CD4-positive, alpha-beta T cell (primary cell): Measurements from ENCODE around the gene TMEM117. TPM values are rescaled to one million over a fixed set of nuclear protein-coding genes. Genes with fewer than 3 reads are reported as not detected.

ENCODE experiments used
- ATAC-seq: fragments of 200-7000 bp; cut with Tn5 transposase; one replicate; pipeline ENCODE4 v1.10.0; 2022; ENCODE audit warnings: mild to moderate bottlenecking; ENCODE audit not compliant: poor library complexity
- CTCF ChIA-PET: fragments of 350-600 bp; sonication (Branson Sonifier 250); formaldehyde crosslinking; loops from one replicate; lab custom pipeline; 2021; ENCODE audit warnings: antibody characterized with exemption, inconsistent platforms; lab: Charles Lee
- POLR2A ChIA-PET: fragments of 350-600 bp; sonication (Branson Sonifier 250); formaldehyde crosslinking; loops from one replicate; lab custom pipeline; 2021; ENCODE audit warnings: antibody characterized with exemption, inconsistent platforms; lab: Charles Lee
- DNase-seq, 14 experiments: peaks; one replicate each; pipeline ENCODE4 v3.0.0-alpha.2; 2013 to 2020; ENCODE audit warnings: mixed read lengths in 2 of 14
- H3K27ac ChIP-seq, 2 donors: one replicate each; pipeline versions ENCODE4 v1.5.1 to v1.7.0; 2013; ENCODE audit warnings: low read length in 2 of 2, low read depth in 1 of 2, mild to moderate bottlenecking in 1 of 2
- H3K27me3 ChIP-seq, 2 experiments: 1 replicate in 1 of 2; 2 replicates in 1 of 2; pipeline versions ENCODE4 v1.6.1 to v1.7.0; 2013; ENCODE audit warnings: low read length in 2 of 2, control low read depth in 1 of 2, mild to moderate bottlenecking in 1 of 2, moderate library complexity in 1 of 2; ENCODE audit not compliant: insufficient read depth in 2 of 2, control insufficient read depth in 1 of 2
- H3K36me3 ChIP-seq: one replicate; pipeline ENCODE4 v1.6.1; 2013; ENCODE audit warnings: low read length, control low read depth; ENCODE audit not compliant: insufficient read depth
- H3K4me1 ChIP-seq: one replicate; pipeline ENCODE4 v1.6.1; 2013; ENCODE audit warnings: low read length, control low read depth; ENCODE audit not compliant: insufficient read depth
- H3K4me3 ChIP-seq: one replicate; pipeline ENCODE4 v1.5.1; 2013; ENCODE audit warnings: mild to moderate bottlenecking, low read length, moderate library complexity
- H3K9me3 ChIP-seq, 2 experiments: 1 replicate in 1 of 2; 2 replicates in 1 of 2; pipeline versions ENCODE4 v1.6.1 to v1.7.0; 2013; ENCODE audit warnings: low read length in 2 of 2, mild to moderate bottlenecking in 2 of 2, control low read depth in 1 of 2, moderate library complexity in 1 of 2; ENCODE audit not compliant: control insufficient read depth in 1 of 2, insufficient read depth in 1 of 2
- H3K27ac Mint-ChIP-seq: one replicate; pipeline ENCODE4 v1.8.0; 2020; ENCODE audit warnings: mixed read lengths
- H3K27me3 Mint-ChIP-seq: one replicate; pipeline ENCODE4 v1.8.0; 2021; ENCODE audit warnings: mixed read lengths
- H3K36me3 Mint-ChIP-seq: one replicate; pipeline ENCODE4 v1.8.0; 2021; ENCODE audit warnings: low read depth, mixed read lengths
- H3K4me1 Mint-ChIP-seq: one replicate; pipeline ENCODE4 v1.8.0; 2021; ENCODE audit warnings: low read depth, mixed read lengths
- H3K4me3 Mint-ChIP-seq: one replicate; pipeline ENCODE4 v1.8.0; 2020; ENCODE audit warnings: mild to moderate bottlenecking, mixed read lengths
- H3K9me3 Mint-ChIP-seq: one replicate; pipeline ENCODE4 v1.8.0; 2020; ENCODE audit warnings: mixed read lengths
- CTCF ChIP-seq: fragments of 200-600 bp; IDR thresholded peaks from one replicate; pipeline ENCODE4 v1.8.0; 2022; ENCODE audit warnings: antibody characterized with exemption, mild to moderate bottlenecking
- intact Hi-C, 2 experiments: fragments of 100-400 bp; cut with DNase I in 1 of 2; cut with micrococcal nuclease in 1 of 2; formaldehyde crosslinking; loops; one replicate each; pipeline versions ENCODE4 v1.15.1 to v1.9.0; 2023 to 2025; cut with DNase I, micrococcal nuclease
- total RNA-seq, 174 experiments: library from RNA in 2 of 174; stranded (reverse) in 2 of 174; gene quantifications; one replicate each; pipeline ENCODE4 v1.2.3 and lab custom pipeline; 2021 to 2026

The TMEM117 gene
- total RNA-seq, 2 experiments from 2014 or later: 3.4 to 4.4 TPM

GRCh38 chr12:44019118-44019517 lies 183.2 kb downstream of the TMEM117 start:
- Histone ChIP-seq H3K36me3 (no peaks in the 10 kb centered on the region), H3K27ac (no peak overlapping the region), H3K27me3 (no peaks in the 10 kb centered on the region), H3K4me3 (no peak overlapping the region), H3K9me3 (no peaks in the 10 kb centered on the region), H3K4me1 (no peaks in the 10 kb centered on the region)
- H3K4me1 Mint-ChIP-seq: peaks cover 4% of the 10 kb centered on the region
- no peak for TF ChIP-seq CTCF
- POLR2A ChIA-PET: no interaction called here
- H3K36me3 Mint-ChIP-seq: no peaks in the 10 kb centered on the region
- intact Hi-C loops: loop anchor here (5.0 to 10.0 kb wide), 3 partner anchors 756 to 793 kb away; no protein-coding TSS in a partner anchor
- H3K27ac Mint-ChIP-seq: no peak overlapping the region
- ATAC-seq: no peak
- H3K4me3 Mint-ChIP-seq: no peak overlapping the region
- no peaks in the 10 kb centered on the region for H3K27me3 Mint-ChIP-seq
- DNase-seq: no peak
- CTCF ChIA-PET: no interaction called here
- no peaks in the 10 kb centered on the region for H3K9me3 Mint-ChIP-seq

GRCh38 chr12:44020555-44020954 lies 184.7 kb downstream of the TMEM117 start:
- Mint-ChIP-seq H3K4me1 (peaks cover under 1% of the 10 kb centered on the region), H3K27ac (no peak overlapping the region), H3K4me3 (no peak overlapping the region), H3K9me3 (no peaks in the 10 kb centered on the region), H3K36me3 (no peaks in the 10 kb centered on the region), H3K27me3 (no peaks in the 10 kb centered on the region)
- H3K9me3 ChIP-seq: no peaks in the 10 kb centered on the region
- no peaks in the 10 kb centered on the region for H3K4me1 ChIP-seq
- ATAC-seq: no peak
- H3K27me3 ChIP-seq: no peaks in the 10 kb centered on the region
- intact Hi-C loops: no loop called here
- H3K36me3 ChIP-seq: no peaks in the 10 kb centered on the region
- no peak overlapping the region for H3K27ac ChIP-seq
- no peak for DNase-seq
- POLR2A ChIA-PET: no interaction called here
- no peak overlapping the region for H3K4me3 ChIP-seq
- CTCF ChIA-PET: no interaction called here
- no peak for TF ChIP-seq CTCF

- no peaks in the 10 kb centered on the region for H3K36me3 ChIP-seq
- H3K4me1 ChIP-seq: no peaks in the 10 kb centered on the region
- ChIA-PET POLR2A (interaction anchor here (0.7 kb wide), 1 partner anchor 457 kb away, joined by 3 read pairs; no protein-coding TSS in a partner anchor), CTCF (no interaction called here)
- Mint-ChIP-seq H3K9me3 (no peaks in the 10 kb centered on the region), H3K27ac (no peak overlapping the region), H3K36me3 (no peaks in the 10 kb centered on the region), H3K4me1 (no peaks in the 10 kb centered on the region), H3K27me3 (no peaks in the 10 kb centered on the region), H3K4me3 (no peak overlapping the region)
- H3K9me3 ChIP-seq: no peaks in the 10 kb centered on the region
- H3K27me3 ChIP-seq: no peaks in the 10 kb centered on the region
- ATAC-seq (no peak), DNase-seq (no peak)
- no peak overlapping the region for H3K27ac ChIP-seq
- H3K4me3 ChIP-seq: no peak overlapping the region
- TF ChIP-seq CTCF: no peak
- intact Hi-C loops: no loop called here
These were observed 185.6 kb downstream of the TMEM117 start for GRCh38 chr12:44021471-44021971.
